Stimulated activated CD4-positive, alpha-beta T cell treated with anti-CD3 and anti-CD28 coated beads, Interleukin-12 subunit alpha, Interleukin-12 subunit beta, amount 100 ng/mL, for 24 hours (primary cell): Measurements from ENCODE around the gene SMCP.

ENCODE experiments used
- DNase-seq, 2 experiments: peaks; one replicate each; pipeline ENCODE4 v3.0.0-alpha.2; 2020; ENCODE audit warnings: low read depth in 2 of 2

The SMCP gene

DNA sequence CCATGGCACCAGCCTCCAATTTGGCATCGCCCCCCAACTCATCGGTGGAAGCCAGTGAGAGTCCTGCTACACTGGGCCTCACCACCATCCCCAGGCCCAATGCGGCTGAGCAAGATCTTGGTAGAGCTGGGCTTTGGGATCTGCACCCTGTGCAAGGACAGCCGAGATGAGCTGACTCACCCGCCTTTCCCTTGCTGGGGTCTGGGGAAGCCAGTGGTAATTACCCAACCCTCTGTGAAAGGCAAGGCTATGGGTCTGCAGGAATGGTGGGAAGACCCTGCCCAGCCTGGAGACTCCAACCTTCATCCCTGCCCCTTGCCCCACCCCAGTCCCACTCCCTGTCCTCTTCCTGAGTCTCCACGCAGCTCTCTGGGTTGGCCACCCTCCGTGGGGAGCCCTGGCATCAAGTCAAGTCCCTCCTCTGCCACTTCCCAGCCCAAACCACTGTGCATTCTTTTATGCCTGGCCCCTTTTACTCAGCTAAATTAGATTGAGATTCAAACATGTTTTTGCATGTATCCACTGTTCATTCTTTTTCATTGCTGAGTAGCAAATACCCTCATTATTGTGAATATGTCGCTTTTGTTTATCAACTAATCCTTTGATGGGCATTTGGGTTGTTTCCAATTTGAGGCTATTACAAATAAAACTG lies 8.8 kb downstream of the SMCP start:
- DNase-seq: no peak

DNA sequence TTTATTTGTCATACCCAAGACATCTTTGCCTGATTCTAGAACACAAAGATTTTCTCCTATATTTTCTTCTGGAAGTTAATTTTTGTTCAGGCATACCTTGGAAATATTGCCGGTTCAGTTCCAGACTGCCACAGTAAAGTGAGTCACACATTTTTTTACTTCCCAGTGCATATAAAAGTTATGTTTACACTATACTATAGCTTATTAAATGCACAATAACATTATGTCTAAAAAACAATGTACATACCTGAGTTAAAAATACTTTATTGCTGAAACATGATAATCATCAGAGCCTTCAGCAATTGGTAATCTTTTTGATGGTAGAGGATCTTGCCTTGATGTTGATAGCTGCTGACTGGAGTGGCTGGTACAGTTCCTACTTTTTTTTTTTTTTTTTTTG lies 10.0 kb downstream of the SMCP start:
- no peak for DNase-seq

DNA sequence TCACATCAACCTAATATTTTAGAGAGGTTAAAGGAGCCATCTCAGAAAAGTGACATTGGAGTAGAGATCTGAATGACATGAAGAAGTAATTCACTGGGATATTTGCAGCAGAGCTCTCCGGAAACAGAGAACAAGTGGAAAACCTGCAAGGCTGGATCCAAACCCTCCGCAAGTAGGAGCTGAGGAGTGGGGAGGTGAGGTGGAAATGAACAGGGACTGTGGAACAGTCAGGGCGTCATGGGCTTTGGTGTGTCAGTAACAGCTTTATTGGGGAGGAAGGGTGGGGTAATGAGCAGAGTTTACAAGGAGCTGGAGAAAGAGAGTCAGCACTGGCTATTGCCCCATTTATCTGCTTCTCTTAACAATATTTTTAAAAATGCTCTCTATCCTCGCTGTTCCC lies 20.9 kb downstream of the SMCP start:
- no peak for DNase-seq

DNA sequence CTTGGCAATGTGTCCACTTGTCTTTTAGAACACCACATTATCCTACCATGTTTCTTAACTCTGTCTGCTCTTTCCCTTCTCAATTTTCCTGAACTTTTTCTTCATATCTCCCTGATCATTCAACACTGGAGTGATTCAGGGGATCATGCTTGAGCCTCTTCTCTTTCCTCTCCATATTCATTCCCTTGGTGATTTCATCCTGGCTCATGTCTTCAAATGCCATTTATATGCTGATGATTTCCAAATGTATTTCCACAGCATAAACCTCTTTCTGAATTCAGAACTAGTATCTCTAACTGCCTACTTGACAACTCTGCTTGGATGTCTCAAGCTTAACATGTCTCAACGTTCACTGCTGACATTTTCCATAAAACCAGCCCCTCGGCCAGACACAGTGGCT lies 21.8 kb downstream of the SMCP start:
- no peak for DNase-seq

DNA sequence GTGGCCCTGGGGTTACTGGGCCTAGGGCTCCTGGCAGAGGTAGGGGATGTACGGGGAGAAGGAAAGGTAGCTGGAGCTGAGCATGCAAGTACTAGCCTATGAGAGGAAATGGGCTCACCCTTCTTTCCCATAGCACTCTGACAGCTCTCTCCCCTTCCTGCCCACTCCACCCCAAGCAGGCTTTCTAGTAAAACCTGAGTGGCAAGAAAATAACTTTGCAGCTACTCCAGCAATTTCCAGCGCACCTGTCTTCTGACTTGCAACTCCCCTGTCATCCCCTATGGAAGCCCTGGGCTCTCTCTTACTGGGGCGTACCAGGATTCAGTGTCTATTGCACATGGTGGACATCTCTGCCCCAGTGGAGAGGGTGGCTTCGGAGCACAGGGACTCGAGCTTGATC lies 23.5 kb downstream of the SMCP start:
- DNase-seq: no peak

DNA sequence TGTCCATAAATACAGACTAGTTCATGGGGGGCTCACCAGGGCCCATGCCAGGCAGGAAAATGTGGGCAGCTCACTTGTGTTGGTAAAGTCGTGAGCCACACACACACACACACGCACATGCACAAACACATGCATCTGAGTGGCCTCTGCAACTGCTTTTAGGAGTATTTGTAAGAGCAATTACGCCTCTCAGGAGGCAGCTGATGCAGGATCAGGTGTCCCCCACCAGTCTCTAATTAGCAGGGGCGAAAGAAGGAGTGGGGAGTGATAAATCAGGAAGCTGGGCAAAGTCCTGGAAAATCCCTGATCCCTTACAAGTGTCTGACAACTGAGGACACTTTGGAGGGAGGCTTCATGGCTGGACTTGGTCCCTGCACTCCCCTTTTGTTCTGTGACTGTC lies 24.5 kb downstream of the SMCP start:
- DNase-seq: no peak

DNA sequence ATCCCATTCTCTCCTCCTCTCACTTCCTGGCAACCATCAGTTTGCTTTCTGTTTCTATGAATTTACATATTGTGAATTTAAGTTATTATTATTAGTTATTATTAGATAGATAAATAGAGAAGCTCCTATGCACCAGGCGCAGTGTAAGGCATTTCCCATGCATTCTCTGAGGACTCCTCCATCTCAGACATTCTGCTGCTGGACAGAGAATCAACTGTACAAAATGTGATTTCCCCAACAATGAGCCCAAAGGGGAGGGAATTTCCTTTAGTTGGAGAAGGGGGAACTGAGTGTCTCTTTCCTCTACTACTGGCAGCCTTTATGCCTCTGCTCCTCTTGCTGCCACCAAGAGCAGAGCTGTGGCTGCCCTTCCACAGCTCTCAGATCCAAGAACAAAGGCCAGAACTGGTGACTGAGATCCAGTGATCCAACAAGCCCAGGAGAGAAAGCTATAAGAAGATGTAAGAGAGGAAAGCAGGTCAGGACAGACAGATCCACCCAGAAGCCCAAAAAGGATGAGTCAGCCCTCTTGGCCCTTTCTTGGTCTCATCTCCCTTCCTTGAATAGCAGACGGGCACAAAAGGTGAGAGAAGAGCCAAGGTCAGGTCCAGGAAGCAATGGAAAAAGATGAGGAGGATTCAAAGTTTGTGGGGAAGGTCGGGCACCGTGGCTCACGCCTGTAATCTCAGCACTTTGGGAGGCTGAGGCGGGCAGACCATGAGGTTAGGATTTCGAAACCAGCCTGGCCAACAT lies 26.7 kb downstream of the SMCP start:
- DNase-seq: no peak

DNA sequence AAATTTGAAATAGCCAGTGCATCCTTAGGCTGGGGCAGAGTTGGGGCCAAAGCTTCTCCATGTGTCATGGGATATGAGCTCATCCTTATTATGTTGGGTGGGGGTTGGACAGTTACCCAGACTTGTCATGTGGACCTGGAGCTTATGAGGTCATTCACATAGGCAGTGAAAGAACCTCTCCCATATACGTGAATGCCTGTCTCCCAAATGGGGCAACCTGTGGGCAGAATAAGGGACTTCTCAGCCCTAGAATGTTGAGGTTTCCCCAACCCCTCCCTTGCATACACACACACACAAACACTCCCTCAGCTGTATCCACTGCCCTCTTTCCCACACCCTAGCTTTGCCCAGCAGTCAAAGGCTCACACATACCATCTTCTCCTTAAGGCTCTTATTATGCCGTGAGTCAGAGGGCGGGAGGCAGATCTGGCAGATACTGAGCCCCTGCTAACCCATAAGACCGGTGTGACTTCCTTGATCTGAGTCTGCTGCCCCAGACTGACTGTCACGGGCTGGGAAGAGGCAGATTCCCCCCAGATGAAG lies 28.0 kb downstream of the SMCP start:
- no peak for DNase-seq

DNA sequence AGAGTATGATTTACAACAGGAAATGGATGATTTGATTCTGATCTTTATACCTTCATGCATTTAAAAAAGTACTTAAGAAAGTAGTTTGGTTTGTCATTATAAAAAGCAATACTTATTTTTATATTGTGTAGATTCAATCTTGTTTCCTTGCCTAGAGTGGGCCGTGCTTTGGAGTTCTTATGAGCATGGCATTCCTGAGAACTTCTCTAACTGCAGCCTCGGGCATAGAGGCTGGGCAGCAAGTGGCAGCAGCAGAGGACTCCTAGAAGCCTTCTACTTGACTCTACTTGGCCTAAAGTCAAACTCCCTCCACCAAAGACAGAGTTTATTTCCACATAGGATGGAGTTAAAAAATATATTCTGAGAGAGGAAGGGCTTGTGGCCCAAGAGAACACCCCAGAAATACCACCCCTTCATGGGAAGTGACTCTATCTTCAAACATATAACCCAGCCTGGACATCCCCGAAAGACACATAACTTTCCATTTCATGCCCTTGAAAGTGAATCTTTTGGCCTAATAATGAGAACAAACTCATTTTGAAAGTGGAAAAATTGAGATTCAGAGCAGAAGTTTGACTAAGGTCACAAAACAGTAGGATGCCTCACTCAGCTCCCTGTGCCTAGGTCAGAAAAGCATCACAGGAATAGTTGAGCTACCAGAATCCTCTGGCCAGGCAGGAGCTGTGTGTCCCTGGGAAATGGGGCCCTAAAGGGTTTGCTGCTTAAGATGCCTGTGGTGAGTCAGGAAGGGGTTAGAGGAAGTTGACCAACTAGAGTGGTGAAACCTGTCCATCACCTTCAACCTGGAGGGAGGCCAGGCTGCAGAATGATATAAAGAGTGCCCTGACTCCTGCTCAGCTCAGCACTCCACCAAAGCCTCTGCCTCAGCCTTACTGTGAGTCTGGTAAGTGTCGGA lies 29.8 kb downstream of the SMCP start, which contains the start of gene IVL:
Gene IVL (plus strand): TSS at position 861 of the 916 bp plus-strand sequence. CDS start 1,252 bp downstream, outside the sequence.
- no peak for DNase-seq

DNA sequence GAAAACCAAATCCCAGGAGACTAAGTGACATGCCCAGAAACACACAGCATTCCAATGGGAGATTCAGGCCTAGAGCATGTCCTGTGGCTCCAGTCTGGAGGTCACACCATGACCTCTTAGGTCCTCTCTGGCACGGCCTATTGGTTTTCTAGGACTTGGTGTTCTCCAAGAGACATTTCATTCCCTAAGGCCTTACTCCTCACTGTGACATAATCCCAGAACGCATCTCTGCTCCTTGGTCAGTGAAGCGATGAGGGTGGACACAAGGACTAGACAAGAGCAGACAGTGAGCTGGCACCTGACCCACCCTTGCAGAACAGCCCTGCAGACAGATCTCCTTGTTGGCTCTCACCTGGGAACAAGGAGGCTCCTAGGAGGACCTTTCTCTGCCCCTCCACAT lies 31.1 kb downstream of the SMCP start:
- DNase-seq: no peak

DNA sequence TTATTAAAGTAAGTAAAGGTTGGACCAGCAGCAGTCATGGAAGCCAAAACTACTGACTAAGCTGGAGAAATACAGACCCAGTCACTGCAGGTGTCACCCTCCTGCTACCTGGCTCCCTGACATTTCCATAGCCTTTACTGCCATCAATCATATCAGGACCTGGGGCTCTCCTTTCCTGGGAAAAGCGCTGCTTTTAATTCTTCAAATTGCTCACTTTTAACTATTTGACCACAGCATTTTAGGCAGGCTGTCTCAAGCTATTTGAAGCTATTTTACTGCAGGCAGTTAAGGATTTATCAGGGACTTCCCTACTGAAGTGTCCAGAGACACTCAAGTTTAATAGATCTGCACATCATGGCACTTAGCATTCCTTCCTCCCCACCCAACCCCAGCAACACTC lies 34.3 kb downstream of the SMCP start:
- no peak for DNase-seq

DNA sequence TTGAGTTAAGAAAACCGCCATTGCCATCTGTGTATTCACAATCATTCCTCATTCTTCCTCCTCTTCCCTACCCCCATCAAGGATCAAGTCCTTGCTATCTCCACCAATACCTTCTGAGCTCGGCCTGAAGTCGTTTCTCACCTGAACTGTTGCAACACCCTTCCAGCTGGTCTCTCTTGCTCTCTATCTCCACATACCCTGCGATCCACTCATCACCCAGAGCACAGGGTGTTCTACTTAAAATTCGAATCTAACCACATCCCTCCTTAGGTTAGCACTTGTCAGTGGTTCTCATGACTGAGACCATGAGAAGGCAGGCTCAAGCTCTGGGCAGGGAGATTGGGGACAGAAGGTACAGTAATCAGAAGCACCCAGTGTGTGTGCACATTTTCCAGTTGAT lies 34.8 kb downstream of the SMCP start:
- DNase-seq: no peak

DNA sequence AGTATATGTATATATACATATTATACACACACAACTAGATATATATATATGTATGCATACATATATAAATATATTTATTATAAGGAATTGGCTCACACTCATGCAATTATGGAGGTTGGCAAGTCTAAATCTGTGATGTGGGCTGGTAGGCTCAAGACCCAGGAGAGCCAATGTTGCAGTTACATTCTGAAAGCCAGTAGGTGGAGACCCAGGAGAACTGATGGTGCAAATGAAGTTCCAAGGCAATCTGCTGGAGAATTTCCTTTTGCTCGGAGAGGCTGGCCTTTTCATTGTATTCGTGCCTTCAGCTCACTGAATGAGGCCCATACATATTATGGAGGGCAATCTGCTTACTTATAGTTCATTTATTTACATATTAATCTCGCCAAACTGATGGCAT lies 39.7 kb downstream of the SMCP start:
- DNase-seq: no peak

DNA sequence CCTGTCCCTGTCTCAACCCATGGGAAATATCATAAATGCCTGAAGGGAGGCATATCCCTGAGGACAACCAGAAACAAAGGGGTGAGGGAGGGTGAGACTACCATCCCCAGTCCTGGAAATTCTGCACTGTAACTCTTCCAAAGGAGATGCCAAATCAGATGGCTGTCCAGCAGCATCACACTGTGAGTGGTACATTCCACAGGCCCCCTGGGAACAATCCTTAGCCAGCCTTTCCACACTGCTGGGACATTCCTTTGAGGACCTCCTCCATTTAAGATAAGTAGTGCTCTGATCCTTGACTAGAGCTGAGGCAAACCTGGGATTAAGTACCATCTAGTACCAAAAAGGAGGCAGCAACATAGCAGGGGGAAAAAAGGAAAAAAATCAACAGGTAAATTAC lies 40.9 kb downstream of the SMCP start:
- no peak for DNase-seq

DNA sequence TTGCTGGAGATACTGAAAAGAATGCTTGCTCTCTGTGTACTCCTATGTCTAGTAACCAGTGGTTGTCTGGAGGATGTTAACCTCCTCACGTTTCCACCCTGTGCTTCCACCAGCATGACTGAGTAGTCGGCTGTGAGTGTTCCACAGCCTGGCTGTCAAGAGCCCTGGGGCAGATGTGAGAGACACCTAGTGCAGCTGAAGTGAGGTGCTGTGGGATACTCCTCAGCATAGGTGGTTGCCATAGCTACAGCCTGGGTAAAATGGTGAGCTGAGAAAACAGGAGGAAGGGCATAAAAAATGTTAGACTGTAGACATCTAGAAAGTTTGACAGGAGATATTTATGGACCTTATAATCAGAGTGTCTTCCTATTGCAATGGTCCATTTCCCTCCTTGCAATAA lies 46.1 kb downstream of the SMCP start:
- DNase-seq: no peak

DNA sequence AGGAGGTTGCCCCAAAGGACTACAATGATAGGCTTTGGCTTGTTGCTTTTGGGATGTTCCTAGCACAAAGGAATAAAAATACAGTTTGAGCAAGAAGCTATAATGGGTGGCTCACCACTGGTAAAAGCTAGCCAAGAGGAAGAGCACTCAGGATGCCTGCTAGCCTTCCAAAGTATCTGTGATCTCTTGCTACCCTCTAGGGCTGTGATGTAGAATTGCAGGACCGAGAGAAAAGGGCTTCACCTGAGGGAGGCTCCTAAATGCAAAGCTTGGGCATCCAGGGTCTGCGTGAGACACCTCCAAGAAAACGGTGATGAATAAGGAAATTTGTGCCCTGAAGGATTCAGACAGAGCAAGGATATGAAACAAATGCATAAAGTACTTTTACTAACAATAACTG lies 48.0 kb downstream of the SMCP start:
- no peak for DNase-seq

DNA sequence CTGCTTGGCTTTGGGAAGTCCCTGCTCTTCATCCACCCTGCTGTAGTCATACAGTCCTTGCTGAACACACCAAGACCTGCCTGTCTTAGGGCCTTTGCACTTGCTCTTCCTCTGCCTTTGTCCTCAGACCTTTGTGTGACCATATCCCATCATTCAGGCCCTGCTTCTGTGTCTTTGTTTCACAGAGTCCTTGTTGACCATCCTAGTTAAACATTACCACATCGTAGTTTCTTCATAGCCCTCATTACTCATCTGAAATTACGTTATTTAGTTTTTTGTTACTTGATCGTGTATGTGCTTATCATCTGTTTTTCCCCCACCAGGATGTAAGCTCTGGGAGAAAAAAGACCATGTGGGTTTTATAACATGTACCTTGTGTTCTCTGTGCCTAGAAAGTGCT lies 50.5 kb downstream of the SMCP start:
- DNase-seq: no peak

DNA sequence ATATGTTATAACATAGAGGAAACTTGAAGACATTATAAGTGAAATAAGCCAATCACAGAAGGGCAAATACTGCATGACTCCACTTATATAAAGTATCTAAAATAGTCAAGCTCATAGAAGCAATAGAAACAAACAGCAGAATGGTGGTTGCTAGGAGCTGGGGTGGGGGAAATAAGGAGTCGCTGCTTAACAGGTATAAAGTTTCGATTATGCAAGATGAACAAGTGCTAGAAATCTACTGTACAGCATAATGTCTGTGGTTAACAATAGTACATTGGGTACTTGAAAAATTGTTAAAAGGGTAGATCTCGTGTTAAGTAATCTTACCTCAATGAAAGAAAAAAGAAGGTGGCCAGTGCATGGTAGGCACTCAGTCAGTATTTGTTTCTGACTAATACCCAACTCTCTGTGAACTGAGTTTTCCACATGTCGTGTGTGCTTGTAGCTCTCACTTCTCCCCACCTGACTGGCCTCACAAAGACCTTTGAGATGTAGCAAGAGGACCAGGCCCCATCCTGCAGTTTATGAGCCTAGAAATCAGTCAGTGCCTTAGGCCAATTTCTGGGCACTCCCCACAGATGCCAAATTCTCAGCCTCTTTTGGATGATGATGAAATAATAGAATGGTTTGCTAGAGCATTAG lies 54.2 kb downstream of the SMCP start:
- DNase-seq: no peak

DNA sequence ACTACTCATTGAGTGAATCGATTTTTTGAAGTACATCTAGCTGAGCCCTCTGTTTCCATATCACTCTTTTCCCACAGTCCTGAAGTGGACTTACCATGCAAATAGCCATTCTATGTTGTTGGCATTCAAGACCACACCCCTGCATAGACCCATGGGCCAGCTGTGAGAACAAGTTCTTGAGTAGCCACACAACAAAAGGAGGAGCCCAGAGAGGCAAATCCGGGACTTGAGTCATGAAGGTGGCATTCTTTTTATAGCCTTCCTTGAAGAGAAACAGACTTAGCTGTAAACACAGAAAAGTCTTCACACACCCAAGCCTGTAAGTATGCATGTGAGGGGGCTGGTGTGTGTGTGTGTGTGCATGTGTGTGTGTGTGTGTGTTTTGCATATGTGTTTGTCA lies 55.1 kb downstream of the SMCP start:
- no peak for DNase-seq
